HepG2 (cell line): Measurements from ENCODE around the gene FOXRED2. TPM values are rescaled to one million over a fixed set of nuclear protein-coding genes. Genes with fewer than 3 reads are reported as not detected.

Source experiments
- BHLHE40 ChIP-seq: IDR thresholded peaks from 2 replicates; pipeline ENCODE4 v1.6.1; 2011; ENCODE audit warnings: low read length, improper control_type of control experiment
- HOXA3 ChIP-seq: sonication (generic); formaldehyde crosslinking; IDR thresholded peaks from 2 replicates; pipeline ENCODE4 v1.5.0; 2020; ENCODE audit warnings: missing genetic modification reagents
- MTF1 ChIP-seq: sonication (generic); formaldehyde crosslinking; IDR thresholded peaks from 2 replicates; pipeline ENCODE4 v1.5.0; 2020; ENCODE audit warnings: missing genetic modification reagents
- MZF1 ChIP-seq: sonication (generic); formaldehyde crosslinking; IDR thresholded peaks from 2 replicates; pipeline ENCODE4 v1.8.1; 2023; ENCODE audit warnings: mild to moderate bottlenecking, missing genetic modification reagents, borderline replicate concordance
- PAF1 ChIP-seq: IDR thresholded peaks from 2 replicates; pipeline ENCODE4 v1.6.1; 2016; ENCODE audit warnings: missing genetic modification reagents, missing compliant biosample characterization
- RELA ChIP-seq: sonication (generic); formaldehyde crosslinking; IDR thresholded peaks from 2 replicates; pipeline ENCODE4 v1.4.0; 2020; ENCODE audit warnings: missing genetic modification reagents
- RFX3 ChIP-seq: IDR thresholded peaks from 2 replicates; pipeline ENCODE4 v1.6.1; 2016; ENCODE audit warnings: missing biosample characterization, missing genetic modification reagents
- SKI ChIP-seq: fragments of 450-650 bp; IDR thresholded peaks from one replicate; pipeline ENCODE4 v1.6.1; 2018; ENCODE audit warnings: mild to moderate bottlenecking; ENCODE audit not compliant: partially characterized antibody
- SMARCC2 ChIP-seq: fragments of 450-650 bp; IDR thresholded peaks from 2 replicates; pipeline ENCODE4 v1.6.1; 2017; ENCODE audit warnings: antibody characterized with exemption, mild to moderate bottlenecking
- STAT5B ChIP-seq: sonication (generic); formaldehyde crosslinking; IDR thresholded peaks from 2 replicates; pipeline ENCODE4 v1.4.0; 2020; ENCODE audit warnings: missing genetic modification reagents
- YEATS4 ChIP-seq: sonication (generic); formaldehyde crosslinking; IDR thresholded peaks from 2 replicates; pipeline ENCODE4 v1.4.0; 2020; ENCODE audit warnings: missing genetic modification reagents, borderline replicate concordance
- ZBED4 ChIP-seq: sonication (generic); formaldehyde crosslinking; IDR thresholded peaks from 2 replicates; pipeline ENCODE4 v1.4.0; 2020; ENCODE audit warnings: missing genetic modification reagents, borderline replicate concordance
- ZBTB37 ChIP-seq: sonication (generic); formaldehyde crosslinking; IDR thresholded peaks from 2 replicates; pipeline ENCODE4 v1.4.0; 2020; ENCODE audit warnings: mild to moderate bottlenecking, missing genetic modification reagents
- ZFP36 ChIP-seq: fragments of 150-350 bp; IDR thresholded peaks from 2 replicates; pipeline ENCODE4 v1.6.1; 2018; ENCODE audit warnings: borderline replicate concordance, low read length, low read depth; ENCODE audit not compliant: partially characterized antibody
- ZNF143 ChIP-seq: sonication (generic); formaldehyde crosslinking; IDR thresholded peaks from 2 replicates; pipeline ENCODE4 v1.4.0; 2020; ENCODE audit warnings: missing genetic modification reagents
- ZNF225 ChIP-seq: sonication (generic); formaldehyde crosslinking; IDR thresholded peaks from 2 replicates; pipeline ENCODE4 v1.4.0; 2020; ENCODE audit warnings: mild to moderate bottlenecking, missing genetic modification reagents
- ZNF276 ChIP-seq: sonication (generic); formaldehyde crosslinking; IDR thresholded peaks from 2 replicates; pipeline ENCODE4 v1.4.0; 2020; ENCODE audit warnings: mild to moderate bottlenecking, low read depth, missing genetic modification reagents
- ZNF589 ChIP-seq: sonication (generic); formaldehyde crosslinking; conservative IDR thresholded peaks from 2 replicates; pipeline ENCODE4 v1.8.0; 2022; ENCODE audit warnings: mild to moderate bottlenecking, moderate library complexity, missing genetic modification reagents
- ZNF775 ChIP-seq: sonication (generic); formaldehyde crosslinking; IDR thresholded peaks from 2 replicates; pipeline ENCODE4 v1.4.0; 2020; ENCODE audit warnings: missing genetic modification reagents, mild to moderate bottlenecking, moderate library complexity, borderline replicate concordance
- ZNF850 ChIP-seq: sonication (generic); formaldehyde crosslinking; conservative IDR thresholded peaks from 2 replicates; pipeline ENCODE4 v1.9.0; 2021; ENCODE audit warnings: mild to moderate bottlenecking, missing genetic modification reagents
- ZNF883 ChIP-seq: sonication (generic); formaldehyde crosslinking; IDR thresholded peaks from 2 replicates; pipeline ENCODE4 v1.5.1; 2020; ENCODE audit warnings: mild to moderate bottlenecking, missing genetic modification reagents; ENCODE audit errors: not compliant biosample characterization
- ZSCAN5A ChIP-seq: sonication (generic); formaldehyde crosslinking; IDR thresholded peaks from 2 replicates; pipeline ENCODE4 v1.8.0; 2022; ENCODE audit warnings: mild to moderate bottlenecking, missing genetic modification reagents, borderline replicate concordance
- polyA plus RNA-seq, 8 experiments: library from polyadenylated mRNA; depleted of rRNA in 3 of 8; stranded (reverse) in 7 of 8; unstranded in 1 of 8; fragments of >200 nt; fragmentation: Illumina TruSeq in 4 of 8; extraction: Trizol in 4 of 8; gene quantifications; 2 replicates each; pipeline versions ENCODE4 v1.2.1 to v1.2.3, GENCODE V29; 2011 to 2016; ENCODE audit warnings: low read depth in 4 of 8, missing spikeins in 1 of 8, mixed read lengths in 1 of 8; ENCODE audit not compliant: insufficient read depth in 1 of 8
- total RNA-seq, 5 experiments: library from RNA; depleted of rRNA; stranded (reverse); fragments of >200 nt; fragmentation: Illumina TruSeq; extraction: Trizol; gene quantifications; 2 replicates each; pipeline ENCODE4 v1.2.3, GENCODE V29; 2016; ENCODE audit warnings: low read depth in 1 of 5

The FOXRED2 gene
- total and polyA plus RNA-seq, 2 of the 13 experiments (the other 11 are each of a cell fraction or from before 2014, with no cell fraction given), result 9.3 to 28.1 TPM

GRCh38 chr22:36481393-36482168 lies 25.3 kb downstream of the FOXRED2 start, which contains the start of gene TXN2 (continued):
- TF ChIP-seq ZBED4 (CRISPR knock-in tag) (no peak), MZF1 (CRISPR knock-in tag) (no peak), MTF1 (CRISPR knock-in tag) (no peak), STAT5B (no peak), RFX3 (CRISPR knock-in tag) (no peak), ZFP36 (no peak), ZNF883 (CRISPR knock-in tag) (peak; percentile 63), ZSCAN5A (no peak), YEATS4 (peak; percentile 82), ZNF276 (peak; percentile 74), ZBTB37 (no peak), ZNF775 (CRISPR knock-in tag) (no peak), PAF1 (CRISPR knock-in tag) (no peak; the same call in 1 of the 2 replicates), ZNF143 (peak; percentile 47; the same call in 1 of the 2 replicates), ZNF225 (CRISPR knock-in tag) (no peak), ZNF589 (no peak), HOXA3 (CRISPR knock-in tag) (peak; percentile 88), RELA (CRISPR knock-in tag) (no peak), SMARCC2 (no peak), ZNF850 (no peak), BHLHE40 (no peak), SKI (no peak)
